Subcutaneous adipose tissue (tissue), 4 donors: ENCODE data around the gene SIL1. TPM values are rescaled to one million over a fixed set of nuclear protein-coding genes. Genes with fewer than 3 reads are reported as not detected.

ENCODE experiments used
- total RNA-seq, 4 donors: library from RNA; depleted of rRNA; stranded (reverse); fragments of >200 nt; gene quantifications; one replicate each; pipeline ENCODE4 v1.1.0, GENCODE V29; 2016
- TF ChIP-seq, protein P1 (sequence below): fragments of 450-650 bp; IDR thresholded peaks from one replicate; pipeline ENCODE4 v1.5.1; 2016; ENCODE audit warnings: low read depth, mild to moderate bottlenecking, control low read depth, antibody characterized with exemption, moderate library complexity

SIL1 gene
- total RNA-seq, 4 donors from 2014 or later: 29.7 to 52.9 (median 44.8) TPM

DNA sequence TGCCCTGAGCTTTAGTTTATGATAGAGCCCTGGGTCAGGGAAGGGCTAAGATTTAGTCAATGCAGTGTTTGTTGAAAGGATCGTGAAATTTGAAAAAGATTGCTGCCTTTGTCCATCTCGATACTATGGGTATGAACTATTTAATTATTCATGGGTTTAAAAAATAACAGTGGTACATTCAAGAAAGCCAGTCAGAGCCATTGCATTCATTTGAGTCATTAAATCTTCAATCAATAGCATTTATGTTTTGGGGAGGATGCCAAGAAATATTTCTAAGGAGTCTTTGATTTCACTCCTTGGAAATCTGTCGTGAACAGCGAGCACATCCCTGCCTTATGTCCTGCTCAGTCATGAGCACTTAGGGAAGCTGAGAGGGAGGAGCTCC lies 268.6 kb downstream of the SIL1 start:
- TF ChIP-seq, protein P1, sequence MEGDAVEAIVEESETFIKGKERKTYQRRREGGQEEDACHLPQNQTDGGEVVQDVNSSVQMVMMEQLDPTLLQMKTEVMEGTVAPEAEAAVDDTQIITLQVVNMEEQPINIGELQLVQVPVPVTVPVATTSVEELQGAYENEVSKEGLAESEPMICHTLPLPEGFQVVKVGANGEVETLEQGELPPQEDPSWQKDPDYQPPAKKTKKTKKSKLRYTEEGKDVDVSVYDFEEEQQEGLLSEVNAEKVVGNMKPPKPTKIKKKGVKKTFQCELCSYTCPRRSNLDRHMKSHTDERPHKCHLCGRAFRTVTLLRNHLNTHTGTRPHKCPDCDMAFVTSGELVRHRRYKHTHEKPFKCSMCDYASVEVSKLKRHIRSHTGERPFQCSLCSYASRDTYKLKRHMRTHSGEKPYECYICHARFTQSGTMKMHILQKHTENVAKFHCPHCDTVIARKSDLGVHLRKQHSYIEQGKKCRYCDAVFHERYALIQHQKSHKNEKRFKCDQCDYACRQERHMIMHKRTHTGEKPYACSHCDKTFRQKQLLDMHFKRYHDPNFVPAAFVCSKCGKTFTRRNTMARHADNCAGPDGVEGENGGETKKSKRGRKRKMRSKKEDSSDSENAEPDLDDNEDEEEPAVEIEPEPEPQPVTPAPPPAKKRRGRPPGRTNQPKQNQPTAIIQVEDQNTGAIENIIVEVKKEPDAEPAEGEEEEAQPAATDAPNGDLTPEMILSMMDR: no peak

DNA sequence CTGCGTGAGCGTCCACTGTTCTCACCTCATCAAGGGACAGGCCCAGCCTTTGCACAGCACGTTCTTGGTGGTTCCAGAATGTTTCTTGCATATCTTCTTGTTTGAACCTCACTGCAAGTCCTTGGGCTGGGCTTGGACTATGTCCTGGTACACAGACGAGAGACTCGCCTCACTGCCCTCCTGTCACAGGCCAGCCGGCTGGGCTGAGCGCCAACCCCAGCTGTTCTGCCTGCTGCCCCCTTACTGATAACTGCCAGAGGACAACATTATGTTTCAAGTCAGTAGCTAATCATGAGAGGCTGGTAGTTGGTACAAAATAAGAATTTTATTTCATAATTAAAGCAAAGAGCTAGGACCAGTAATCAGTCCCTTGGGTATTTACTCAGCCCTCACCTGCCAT lies 270.2 kb downstream of the SIL1 start:
- TF ChIP-seq, protein P1: no peak

DNA sequence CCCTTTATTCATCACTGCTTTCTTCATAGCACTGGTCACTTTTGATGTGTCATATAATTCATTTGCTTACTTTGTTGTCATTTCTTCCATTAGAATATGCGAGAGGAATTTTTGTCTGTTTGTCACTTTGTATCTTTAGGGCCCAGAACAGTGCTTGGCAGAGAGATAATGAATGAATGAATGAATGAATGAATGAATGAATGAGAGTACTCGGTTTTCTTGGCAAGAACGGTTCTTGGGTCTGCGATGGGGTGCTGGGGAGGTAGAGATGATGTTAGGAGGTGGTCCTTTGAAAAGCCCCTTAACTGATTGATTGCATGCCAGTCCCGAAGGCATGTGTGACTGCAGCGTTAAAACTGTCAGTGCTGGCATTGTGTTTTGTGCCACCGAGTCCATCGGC lies 270.6 kb downstream of the SIL1 start:
- TF ChIP-seq, protein P1: no peak

DNA sequence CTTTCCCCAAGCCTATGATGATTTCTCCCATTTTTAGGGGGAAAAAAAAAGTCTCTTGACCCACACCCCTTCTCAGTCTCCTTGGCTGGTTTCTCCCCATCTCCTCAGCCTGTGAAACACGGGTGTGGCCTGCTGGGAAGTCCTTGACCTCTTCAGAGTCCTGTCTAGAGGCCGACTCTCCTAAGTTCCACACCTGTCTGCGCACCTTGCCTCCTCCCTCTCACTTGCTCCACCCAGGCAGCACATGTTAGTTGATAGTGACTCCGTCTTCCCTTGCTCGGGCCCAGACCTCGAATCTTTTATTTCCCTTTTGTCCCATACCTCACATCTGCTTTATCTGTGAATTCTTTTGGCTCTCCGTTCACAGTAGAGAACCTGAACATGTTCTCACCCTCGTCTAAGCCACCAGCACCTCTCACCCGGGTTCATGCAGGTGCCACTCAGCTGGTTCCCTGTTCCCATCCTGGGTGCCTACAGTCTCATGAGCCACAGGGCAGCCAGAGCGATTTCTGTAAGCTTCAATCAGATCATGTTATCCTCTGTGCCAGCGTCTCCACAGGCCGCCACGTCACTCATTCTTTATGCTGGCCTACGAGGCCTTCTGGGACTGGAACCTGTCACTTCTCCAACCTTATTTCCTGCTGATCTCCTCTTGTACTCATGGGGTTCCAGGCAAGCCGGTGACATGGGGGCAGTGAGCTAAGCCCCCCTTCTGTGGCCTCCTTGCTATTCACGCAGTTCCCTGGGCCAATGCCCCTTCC lies 271.3 kb downstream of the SIL1 start:
- TF ChIP-seq, protein P1: no peak

- TF ChIP-seq, protein P1: no peak
These were observed 271.9 kb downstream of the SIL1 start for GRCh38 chr5:138926257-138926656.

- TF ChIP-seq, protein P1: no peak
These were observed 273.0 kb downstream of the SIL1 start for GRCh38 chr5:138925090-138925635.

DNA sequence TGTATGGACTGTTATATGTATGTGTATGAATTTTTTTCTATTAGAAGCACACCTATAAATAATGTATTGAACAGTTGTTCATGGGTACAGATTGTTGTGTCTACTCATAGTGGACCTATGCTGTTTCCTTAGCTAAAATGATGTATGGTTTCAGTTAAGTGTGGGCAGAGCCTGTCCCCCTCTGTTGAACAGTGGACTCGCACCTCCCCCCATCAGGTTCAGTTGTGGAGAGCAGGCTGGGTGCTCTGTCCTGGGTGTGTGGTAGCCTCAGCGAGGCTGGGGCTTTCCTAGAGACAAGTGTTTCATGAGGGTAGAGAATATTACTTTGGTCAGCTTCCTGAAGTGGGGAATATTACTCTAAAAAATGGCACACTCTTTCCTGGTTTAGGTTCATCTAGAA lies 275.7 kb downstream of the SIL1 start:
- TF ChIP-seq, protein P1: no peak
